C1 segment of cervical spinal cord (tissue), 14 donors: ENCODE data around the gene KNCN.

Experiments used
- DNase-seq, 14 donors: peaks; one replicate each; lab custom pipeline; 2025; lab: John Stamatoyannopoulos, UW

The KNCN gene

DNA sequence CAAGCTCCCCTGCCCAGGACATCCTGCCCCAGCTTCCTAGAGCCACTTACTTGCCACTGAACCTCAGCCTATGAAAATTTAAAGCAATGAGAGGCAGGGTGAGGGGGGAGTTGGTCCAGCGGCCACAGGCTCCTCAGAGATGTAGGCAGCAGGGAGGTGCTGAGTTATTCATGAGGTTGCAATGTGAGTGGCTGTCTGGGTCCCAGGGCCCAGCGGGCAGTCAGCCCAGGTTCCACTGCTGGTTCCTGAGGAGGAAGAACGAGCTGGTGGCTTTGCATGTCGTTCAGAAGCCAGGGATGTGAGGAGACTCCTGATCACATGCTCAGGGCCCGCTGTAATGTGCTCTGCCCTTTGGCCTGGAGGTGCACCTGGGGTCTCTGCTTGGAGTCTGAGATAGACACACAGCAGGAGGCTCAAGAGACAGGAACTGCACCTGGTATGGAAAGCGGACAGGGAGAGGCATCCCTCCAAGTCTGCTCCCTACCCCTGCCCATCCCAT lies at the start of gene KNCN:
KNCN (minus strand) TSS at position 51 of the 499 bp plus-strand sequence. CDS start 432 bp downstream, outside the sequence.
- DNase-seq: no peak

DNA sequence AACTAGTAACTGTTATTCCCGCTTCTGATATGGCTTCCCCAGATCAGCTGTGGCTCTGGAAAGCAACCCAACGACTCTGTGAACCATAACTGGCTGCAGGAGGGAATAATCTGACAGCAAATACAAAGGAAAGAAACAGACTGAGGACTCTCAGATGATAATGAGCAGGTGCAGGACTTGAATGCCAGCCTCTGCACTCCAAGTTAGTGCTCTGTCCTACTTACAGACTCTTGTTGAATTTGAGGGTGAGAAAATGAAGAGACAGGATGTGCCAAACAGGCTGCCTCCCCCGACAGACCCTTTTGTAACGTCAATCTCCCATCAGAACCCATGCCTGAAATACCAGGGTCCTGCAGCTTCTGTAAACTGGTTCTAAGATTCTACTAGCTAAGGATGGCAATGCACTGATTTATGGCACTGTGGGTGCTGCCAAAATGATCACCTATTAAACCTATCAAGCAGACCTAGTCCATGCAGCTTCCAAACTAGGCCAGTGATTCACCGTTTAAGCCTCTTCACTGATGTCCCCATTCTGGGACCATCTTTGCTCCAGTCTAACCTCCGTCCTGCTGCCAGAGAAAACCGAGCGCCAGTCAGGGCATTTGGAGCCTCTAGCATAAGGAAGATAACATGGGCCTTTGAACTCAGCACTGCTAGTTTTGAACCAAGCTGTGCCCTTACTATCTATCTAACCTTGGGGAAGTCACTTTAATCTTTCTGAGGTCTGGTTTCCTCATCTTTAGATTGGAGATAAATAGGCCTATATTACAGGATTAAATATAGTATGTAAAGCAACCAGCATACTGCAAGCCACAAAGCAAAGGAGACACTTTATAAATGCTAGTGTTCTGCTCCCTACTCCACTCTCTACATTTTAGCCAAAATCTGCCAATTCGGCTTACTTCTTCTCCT lies 47.9 kb upstream of the KNCN start:
- DNase-seq: no peak

DNA sequence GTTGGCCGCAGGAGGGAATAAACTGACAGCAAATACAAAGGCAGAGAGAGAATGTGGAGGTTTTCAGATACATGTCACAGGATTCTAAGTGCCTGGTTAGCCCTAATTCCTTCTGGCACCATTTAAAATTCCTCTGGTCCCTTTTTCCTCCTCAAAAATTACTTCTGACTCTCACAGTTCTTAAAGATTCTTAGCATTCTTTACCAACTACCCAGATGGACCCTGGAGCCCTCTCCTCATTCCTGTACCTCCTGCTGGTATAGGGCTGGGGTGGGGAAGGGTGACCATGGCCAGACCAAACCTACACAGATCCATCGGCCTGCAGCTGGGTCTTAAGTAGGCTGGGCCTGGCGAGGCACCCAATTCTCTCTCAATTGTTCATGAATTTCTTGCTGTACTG lies 45.4 kb upstream of the KNCN start:
- no peak for DNase-seq

DNA sequence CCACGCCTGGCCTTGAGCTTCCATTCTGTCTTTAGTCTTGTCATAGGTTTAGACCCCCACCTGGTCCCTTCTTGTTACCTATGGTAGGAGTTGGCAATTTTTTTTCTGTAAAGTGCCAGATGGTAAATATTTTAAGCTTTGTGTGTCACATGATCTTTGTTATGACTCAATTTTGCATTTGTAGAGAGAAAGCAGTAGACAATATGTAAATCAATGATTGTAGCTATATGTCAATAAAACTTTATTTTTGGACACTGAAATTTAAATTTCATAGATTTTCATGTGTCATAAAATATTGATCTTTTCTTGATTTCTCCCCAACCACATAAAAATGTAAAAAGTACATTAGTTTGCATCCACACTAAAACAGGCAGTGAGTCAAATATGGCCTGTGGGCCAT lies 44.6 kb upstream of the KNCN start:
- DNase-seq: no peak

DNA sequence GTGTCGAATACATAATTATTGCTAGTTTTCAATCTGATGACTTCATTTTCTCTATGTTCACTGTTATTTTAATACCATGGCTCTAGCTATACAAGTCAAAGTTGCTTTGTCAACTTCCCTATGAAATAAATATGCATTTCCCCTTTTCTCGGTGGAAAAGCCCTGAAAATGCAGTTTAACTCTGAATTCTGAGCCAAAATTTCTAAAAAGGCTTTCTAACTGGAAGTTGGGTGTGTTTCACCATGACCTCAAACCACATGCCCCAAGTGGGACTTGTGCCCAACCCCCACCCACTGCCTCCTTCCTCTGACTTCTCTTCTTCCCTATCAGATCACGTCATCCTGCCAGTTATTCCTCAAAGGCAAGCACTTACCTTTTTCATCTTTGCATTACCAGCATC lies 43.7 kb upstream of the KNCN start:
- peak in 8 of 14 donors; percentile 11 to 51 (median 33) for DNase-seq

DNA sequence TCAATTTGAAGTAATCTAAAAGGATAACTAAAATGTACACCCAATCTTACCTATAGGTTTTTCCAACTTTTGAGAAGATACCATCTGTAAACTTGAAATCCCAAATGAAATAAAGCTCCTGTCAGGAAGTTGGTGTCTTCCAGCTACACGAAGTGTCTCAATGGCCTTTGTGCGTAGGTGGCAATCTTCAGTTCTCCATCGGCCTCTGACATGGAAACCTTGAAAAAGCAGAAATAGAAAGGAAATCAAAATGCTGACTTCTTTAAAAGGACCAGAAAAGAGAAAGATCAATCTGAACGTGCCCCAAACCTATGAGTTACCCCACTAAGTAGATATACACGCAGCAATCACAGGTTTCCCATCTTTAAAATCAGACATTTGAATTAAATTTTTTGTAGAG lies 42.6 kb upstream of the KNCN start:
- no peak for DNase-seq

DNA sequence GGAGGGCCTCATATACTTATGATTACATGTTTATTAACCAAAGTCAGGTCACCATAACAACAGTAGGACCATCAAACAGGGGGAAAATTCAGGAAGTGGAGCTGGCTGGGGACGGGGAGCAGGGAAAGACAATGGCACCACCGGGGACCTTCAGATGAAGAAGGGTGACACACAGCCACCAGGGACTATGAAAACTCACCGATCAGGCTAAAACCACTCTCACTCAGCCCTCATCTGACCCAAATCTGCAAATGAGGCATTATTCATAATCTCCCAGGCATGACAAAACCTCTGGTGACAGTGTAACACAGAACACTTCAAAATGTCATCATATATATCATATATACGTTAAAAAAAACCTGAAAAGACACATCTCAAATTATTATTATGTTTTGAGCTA lies 41.4 kb upstream of the KNCN start:
- DNase-seq: no peak

DNA sequence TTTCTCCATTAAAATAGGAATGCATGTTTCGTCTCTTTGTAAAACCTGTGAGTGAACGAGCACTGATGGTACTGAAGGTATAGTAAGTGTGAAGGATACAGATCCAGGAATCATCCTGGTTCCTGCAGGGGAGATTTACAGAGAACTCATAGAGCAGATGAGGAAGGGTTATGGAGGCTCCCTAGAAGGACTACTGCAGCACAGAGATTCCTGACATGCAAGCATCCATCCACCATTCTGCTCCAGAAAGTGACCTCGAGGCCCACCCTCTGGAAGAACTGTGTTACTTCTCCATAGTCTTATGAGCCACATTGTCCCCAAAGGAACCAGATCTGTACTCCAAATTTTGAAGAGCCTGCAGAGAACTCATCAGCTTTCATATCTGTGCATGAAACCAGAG lies 38.1 kb upstream of the KNCN start:
- DNase-seq: no peak

DNA sequence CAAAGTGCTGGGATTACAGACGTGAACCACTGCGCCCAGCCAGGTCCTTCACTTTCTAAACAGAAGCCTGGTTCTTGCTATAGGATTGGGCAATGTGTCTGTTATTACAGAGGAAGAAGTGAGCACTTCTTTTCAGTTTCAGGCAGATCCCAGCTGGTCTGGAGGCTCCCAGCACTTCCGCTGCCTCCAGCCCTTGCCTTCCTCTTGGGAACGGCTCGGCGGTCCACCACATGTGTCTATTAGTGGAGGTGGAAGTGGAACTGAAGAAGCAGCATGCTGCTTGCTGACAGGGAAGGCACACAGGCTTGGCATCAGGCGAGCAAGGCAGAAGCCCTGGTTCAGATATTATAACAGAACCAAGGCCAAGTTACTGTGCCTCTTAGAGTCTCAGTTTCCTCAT lies 35.6 kb upstream of the KNCN start:
- DNase-seq: peak in 6 of 14 donors; percentile 12 to 56 (median 38)

DNA sequence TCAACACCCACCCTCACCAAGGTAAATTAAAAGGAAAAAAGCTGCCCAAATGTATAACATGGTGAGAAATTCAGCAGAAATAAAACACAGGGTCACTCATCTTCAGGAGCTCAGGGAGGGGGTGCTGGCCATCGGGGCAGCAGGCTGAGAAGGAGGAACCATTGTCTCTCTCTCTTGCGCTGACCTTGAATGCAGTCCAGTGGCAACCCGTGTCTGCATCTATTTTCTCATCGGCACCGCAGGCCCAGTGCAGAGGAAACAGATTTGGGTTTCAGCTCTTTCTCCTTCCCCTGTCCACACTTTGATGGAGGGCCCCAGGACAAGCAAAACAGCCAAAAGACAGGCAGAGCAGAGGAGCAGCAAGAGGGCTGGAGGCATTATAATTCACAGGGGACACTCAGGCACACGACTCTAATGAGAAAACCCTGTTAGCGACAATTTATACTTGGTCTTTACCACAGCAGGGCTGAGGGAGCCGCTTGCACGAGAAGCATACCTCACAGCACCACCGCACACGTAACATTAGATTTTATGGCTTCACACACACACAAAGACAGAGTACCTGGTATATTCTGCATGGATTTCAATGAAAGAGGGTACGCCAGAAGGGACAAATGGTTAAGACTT lies 34.0 kb upstream of the KNCN start:
- peak in 2 of 14 donors; percentile 33 to 36 for DNase-seq

DNA sequence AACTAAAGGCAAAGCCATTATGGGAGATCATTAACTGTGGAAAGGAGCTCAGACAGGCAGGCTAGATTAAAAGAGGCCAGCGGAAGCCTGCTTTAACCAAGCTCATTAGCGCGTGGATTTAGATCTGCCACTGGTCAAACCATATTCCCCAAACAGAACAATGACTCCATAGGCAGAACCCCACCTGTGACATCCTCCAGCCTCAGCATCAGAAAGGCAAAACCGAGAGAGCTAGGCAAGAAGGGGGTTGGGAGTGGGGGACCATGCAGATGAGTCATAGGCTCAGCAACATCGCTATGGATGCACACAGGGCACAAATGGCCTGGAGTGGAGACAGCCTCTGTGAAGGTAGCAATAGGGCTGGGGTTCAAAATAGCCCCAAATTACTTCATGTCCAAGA lies 32.0 kb upstream of the KNCN start:
- DNase-seq: no peak

DNA sequence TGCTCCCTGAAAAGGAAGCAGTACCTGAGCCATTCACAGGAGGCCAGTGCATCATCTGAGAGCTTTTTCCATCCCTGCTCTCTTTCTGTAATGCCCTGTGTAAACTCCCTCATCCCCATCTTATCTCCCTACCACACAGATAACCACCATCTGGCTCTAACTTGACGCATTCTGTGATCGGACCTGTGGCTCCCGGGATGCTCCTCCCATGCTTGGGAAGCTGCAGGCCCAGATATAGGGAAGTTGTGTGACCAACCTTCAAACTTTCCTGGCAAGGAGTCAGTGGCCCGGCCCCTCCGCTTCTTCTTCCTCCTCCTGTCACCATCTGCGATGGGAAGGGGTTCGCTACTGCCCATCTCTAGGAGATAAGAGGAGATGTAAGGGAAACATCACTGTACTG lies 31.5 kb upstream of the KNCN start:
- DNase-seq: no peak

DNA sequence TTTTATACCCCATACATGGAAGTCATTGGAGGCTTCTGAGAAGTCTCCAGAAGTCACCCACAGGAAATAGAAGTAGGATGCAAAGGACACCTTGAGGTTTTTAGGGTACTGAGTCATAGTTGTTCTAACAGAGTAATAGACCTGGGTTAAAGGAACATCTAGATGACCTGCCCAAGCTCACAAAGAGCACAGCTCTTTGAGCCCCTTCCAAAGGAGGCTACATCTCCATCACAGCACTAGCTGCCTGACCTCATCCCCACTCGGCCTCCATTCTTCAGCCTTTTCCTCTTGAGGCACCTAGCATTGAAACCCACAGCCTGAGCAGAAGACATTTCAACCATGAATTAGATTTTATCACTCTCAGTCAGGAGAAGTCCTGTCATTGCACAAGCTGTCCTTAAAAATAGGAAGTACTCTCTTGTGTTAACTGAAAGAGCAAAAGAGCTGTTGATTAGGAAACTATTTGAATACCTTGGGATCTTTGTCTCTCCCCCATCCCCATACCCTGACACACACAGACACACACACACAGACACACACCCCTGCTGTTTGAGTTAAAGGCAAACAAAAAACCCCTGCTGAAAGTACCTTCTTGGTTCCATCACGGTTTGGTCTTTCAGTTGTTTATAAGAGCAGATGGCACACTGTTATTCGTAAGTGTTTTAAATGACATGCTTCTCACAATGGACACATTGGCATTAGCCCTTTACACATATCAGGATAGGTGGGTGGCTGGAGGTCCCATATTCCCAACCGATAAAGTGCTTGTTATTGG lies 30.4 kb upstream of the KNCN start:
- no peak for DNase-seq

DNA sequence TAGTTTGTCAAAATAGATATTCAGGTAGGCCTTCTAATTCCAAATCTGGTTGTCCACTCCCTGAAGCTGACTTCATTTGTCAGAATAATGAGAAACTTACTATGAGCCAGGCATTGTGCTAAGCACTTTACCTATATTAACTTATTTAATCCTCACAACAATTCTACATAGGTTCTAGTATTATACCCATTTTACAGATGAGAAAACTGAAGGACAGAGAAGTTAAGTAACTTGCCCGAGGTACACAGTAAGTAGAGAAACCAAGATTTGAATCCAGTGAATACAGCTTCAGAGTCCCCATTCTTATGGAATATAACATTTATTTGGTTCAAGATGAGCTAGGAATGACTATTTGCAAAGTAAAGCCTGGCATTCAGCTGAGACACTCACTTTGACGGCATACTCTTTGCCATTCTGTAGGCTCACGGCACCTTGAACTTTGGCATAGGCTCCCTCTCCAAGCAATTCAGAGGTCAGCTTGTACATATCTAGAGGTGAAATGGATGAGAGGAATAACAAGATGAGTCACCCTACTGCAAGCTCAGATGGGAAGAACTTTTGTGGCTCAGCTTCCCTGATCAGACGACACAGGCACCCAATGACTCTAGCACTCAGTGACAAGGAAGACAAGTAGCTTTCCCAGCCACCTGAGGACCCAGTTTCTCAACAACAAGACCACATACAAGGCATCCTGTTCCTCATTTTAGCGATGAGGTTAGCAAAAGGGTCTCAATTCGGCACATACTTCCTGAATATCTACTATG lies 28.9 kb upstream of the KNCN start:
- no peak for DNase-seq

DNA sequence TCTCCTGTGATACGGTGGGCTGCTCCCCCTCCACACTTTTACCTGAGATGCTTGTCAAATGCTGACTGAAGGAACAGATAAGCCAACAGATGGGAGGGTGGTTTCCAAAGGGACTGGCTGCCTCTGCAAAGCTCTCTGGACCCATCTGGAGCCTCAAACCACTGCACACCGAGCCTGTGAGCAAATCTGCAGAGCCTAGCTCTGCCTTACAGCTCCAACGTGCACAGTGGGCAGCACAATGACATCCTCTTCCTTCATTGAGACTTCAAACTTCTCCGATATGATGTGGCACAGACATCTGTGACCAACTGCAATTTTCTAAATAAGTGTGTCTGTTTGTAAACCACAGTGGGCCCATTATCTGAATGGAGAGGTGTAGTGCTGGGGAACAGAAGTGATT lies 26.2 kb upstream of the KNCN start:
- DNase-seq: no peak

DNA sequence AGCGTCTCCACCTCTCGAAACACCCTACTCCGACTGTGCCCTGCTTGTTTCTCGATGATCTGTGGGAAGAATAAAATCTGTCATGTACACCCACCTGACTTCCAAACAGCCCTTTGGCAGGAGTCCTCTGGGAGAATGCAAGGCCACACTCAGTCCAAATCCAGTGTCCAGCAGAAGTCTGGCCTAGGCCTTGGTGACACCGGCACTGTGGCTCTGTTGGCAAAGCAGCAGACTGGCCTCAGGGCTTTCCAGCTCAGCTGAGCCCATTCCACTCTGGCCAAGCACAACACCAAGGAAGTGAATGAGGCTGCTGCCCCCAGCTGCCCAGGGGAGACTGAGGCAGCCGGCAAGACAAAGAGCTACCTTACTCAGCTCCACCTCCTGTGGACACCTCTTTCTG lies 25.1 kb upstream of the KNCN start:
- peak in 3 of 14 donors; percentile 12 to 59 (median 24) for DNase-seq

DNA sequence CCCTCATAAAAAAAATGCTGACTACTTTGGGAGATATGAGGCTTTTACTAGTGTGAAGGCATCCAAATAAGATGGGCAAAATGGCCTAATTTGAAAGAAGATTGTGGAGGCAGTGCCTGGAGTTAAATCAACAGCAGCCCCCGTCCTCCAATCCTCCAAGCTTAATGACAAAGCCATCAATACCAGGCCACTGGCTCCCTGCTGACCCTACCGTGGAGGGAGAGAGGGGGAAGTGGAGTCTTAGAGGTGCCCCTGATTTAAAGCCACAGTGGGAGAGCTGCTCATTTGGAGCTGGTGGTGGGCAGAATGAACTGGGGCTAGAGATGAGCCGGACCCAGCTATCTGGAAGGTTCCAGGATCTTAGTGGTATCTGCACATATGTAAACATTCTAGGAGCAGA lies 24.3 kb upstream of the KNCN start:
- no peak for DNase-seq

DNA sequence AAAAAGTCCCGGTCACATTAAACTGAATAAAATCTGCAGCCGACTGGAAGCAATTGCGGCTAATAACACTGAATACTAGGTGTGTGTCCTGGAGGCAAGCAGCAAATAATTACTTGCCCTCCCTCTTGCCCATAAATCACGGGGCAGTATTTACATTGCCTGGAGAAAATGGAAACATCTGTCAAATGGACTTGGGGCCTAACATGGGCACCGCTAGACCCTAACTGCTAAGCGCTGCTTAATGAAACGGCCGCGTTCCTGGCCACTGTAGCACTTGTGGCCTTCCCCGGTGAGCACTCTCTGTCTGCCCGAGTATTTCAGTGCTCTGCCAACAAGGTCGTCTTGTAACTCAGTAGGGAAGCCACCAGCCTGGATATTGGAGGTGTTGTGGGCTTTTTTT lies 23.9 kb upstream of the KNCN start:
- peak in 1 of 14 donors; percentile 20 for DNase-seq

DNA sequence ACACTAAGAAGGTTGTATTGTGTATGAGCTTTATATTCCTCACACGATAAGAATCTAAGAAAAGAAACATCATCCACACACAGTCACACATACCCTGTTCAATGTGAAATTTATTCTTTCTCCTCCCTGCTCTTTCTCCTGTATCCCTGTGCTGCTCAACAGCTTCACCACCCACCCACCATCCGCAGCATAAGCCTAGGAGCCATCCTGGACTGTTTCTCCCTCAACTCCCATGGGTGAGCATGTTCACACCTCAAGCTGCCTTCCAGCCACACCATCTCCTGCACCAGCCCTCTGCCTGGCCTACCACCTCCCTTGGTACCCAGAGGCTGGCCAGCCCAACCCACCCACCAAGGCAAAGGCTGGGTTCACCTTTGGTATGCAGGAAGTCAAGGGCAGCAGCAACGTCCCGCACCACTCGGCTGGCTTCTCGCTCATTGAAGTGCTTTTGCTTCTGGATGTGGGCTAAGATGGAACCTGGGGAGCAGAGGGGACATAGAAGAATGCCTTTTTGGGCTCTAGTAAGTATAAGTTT lies 20.3 kb upstream of the KNCN start:
- DNase-seq: no peak

DNA sequence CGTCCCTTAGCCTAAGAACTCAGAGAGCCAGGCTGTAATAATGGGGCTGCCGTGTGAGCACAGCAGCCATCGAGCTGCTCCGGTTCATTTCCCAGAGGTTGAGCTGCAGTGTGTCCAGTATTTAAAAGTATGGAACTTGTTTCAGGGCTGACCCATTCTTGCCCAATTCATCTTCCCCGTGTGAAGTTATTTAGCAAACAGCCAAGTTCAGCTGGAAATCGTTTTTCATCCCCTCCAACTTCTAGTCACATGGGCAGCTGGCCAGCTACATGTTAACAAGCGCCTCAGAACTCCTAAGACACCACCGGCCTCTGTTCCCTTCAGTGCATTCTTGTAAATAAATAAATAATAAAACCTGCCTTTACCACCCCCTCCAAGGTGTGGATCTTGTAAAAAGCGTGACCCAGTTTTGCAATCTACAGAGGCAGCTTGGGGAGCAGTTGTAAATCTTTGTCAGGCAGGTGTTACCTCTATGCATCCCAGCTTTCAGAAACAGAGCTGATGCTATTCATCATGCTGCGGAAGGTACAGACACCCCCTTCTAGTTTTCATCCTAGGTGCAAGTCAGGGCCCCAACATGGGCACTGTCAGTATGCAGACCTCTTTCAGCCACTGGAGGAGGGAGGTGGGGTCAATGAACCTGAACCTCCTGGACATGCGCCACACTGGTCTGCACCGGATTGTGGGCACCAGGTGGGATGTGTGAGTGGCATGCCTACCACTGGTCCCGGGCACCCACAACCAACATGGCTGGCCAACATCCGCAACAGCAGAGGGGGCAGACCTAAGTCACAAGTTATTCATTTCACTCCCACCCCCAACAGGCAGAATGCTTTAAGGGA lies 18.7 kb upstream of the KNCN start:
- no peak for DNase-seq
